Stimulated activated CD8-positive, alpha-beta memory T cell treated with anti-CD3 and anti-CD28 coated beads, Interleukin-12 subunit alpha, Interleukin-12 subunit beta, amount 100 ng/mL, for 24 hours (primary cell): Measurements from ENCODE around the gene CBFA2T2.
"Not testable (repeated sequence)": the region's sequence is repeated elsewhere in the genome, so short reads cannot be mapped to it uniquely, and the experiment has no call there.

Experiments used
- DNase-seq: peaks from one replicate; pipeline ENCODE4 v3.0.0-alpha.2; 2020; ENCODE audit errors: extremely low read depth

The CBFA2T2 gene

GRCh38 chr20:33624399-33624798 lies 134.5 kb downstream of the CBFA2T2 start:
- DNase-seq, result no peak

- no peak for DNase-seq
These were observed 136.3 kb downstream of the CBFA2T2 start for GRCh38 chr20:33626190-33626589.

GRCh38 chr20:33627577-33628216 lies 137.8 kb downstream of the CBFA2T2 start:
- DNase-seq, result no peak

GRCh38 chr20:33629533-33629932 lies 139.6 kb downstream of the CBFA2T2 start:
- DNase-seq, result no peak

GRCh38 chr20:33629979-33630378 lies 140.1 kb downstream of the CBFA2T2 start:
- DNase-seq, result no peak

GRCh38 chr20:33630507-33630906 lies 140.6 kb downstream of the CBFA2T2 start:
- DNase-seq, result no peak

GRCh38 chr20:33631910-33632309 lies 142.0 kb downstream of the CBFA2T2 start:
- DNase-seq, result not testable (repeated sequence)

- no peak for DNase-seq
These were observed 145.4 kb downstream of the CBFA2T2 start for GRCh38 chr20:33635341-33635740.

- no peak for DNase-seq
These were observed 146.9 kb downstream of the CBFA2T2 start for GRCh38 chr20:33636776-33637175.

GRCh38 chr20:33640287-33640686 lies 150.4 kb downstream of the CBFA2T2 start:
- DNase-seq, result no peak

GRCh38 chr20:33644313-33645071 lies 154.6 kb downstream of the CBFA2T2 start:
- no peak for DNase-seq

GRCh38 chr20:33645072-33645358 lies 155.1 kb downstream of the CBFA2T2 start:
- no peak for DNase-seq

GRCh38 chr20:33645396-33645795 lies 155.5 kb downstream of the CBFA2T2 start:
- no peak for DNase-seq

- DNase-seq, result no peak
These were observed 156.3 kb downstream of the CBFA2T2 start for GRCh38 chr20:33646191-33646590.

GRCh38 chr20:33646959-33647602 lies 157.2 kb downstream of the CBFA2T2 start:
- not testable (repeated sequence) for DNase-seq

GRCh38 chr20:33647603-33648395 lies 157.9 kb downstream of the CBFA2T2 start:
- no peak for DNase-seq

- no peak for DNase-seq
These were observed 158.6 kb downstream of the CBFA2T2 start for GRCh38 chr20:33648396-33649004.

- DNase-seq, result no peak
These were observed 159.3 kb downstream of the CBFA2T2 start for GRCh38 chr20:33649201-33649681.

GRCh38 chr20:33650111-33650752 lies 160.3 kb downstream of the CBFA2T2 start:
- no peak for DNase-seq

GRCh38 chr20:33650753-33651561 lies 161.1 kb downstream of the CBFA2T2 start:
- DNase-seq, result no peak
